ENCODE measurements around the gene CLIP4.

DNA sequence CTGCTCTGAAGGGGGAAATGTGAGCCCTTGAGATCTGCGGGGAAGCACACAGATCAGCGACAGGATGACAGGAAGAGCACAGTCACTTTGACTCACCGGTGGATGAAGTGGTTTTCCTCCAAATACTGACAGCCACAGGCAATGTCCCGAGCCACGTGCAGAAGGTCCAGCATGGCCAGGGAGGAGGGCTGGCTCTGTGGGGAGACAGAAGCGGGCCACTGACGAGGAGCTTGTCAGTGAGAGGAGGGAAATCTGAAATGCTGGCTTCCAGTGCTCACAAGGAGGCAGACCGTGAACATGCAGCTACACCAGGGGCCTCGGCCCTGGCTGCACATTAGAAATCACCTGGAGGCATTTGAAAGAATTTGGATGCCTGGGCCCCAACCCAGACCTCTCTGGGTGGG, 98.7 kb downstream of the CLIP4 start:
- TF ChIP-seq, protein P1, sequence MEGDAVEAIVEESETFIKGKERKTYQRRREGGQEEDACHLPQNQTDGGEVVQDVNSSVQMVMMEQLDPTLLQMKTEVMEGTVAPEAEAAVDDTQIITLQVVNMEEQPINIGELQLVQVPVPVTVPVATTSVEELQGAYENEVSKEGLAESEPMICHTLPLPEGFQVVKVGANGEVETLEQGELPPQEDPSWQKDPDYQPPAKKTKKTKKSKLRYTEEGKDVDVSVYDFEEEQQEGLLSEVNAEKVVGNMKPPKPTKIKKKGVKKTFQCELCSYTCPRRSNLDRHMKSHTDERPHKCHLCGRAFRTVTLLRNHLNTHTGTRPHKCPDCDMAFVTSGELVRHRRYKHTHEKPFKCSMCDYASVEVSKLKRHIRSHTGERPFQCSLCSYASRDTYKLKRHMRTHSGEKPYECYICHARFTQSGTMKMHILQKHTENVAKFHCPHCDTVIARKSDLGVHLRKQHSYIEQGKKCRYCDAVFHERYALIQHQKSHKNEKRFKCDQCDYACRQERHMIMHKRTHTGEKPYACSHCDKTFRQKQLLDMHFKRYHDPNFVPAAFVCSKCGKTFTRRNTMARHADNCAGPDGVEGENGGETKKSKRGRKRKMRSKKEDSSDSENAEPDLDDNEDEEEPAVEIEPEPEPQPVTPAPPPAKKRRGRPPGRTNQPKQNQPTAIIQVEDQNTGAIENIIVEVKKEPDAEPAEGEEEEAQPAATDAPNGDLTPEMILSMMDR (IDR thresholded peaks at IDR 0.05) = no peak
- TF ChIP-seq POLR2A (IDR thresholded peaks at IDR 0.05) = no peak
- no peak for TF ChIP-seq POLR2AphosphoS5 (IDR thresholded peaks at IDR 0.05)
- TF ChIP-seq EP300 (IDR thresholded peaks at IDR 0.05; ENCODE audit: low read depth) = no peak

Data from transverse colon (tissue), 4 donors.